ENCODE results near the gene ZNF546.
"Not testable (repeated sequence)": the region's sequence is repeated elsewhere in the genome, so short reads cannot be mapped to it uniquely, and the experiment has no call there.

Gene ZNF546

GRCh38 chr19:39996811-39997637, at the start of gene ZNF546:
TSS of gene ZNF546 (plus strand) at chr19:39997060. CDS start at chr19:39998327, 1,267 bp downstream.
- DNase-seq, result peak; percentile 87

DNA sequence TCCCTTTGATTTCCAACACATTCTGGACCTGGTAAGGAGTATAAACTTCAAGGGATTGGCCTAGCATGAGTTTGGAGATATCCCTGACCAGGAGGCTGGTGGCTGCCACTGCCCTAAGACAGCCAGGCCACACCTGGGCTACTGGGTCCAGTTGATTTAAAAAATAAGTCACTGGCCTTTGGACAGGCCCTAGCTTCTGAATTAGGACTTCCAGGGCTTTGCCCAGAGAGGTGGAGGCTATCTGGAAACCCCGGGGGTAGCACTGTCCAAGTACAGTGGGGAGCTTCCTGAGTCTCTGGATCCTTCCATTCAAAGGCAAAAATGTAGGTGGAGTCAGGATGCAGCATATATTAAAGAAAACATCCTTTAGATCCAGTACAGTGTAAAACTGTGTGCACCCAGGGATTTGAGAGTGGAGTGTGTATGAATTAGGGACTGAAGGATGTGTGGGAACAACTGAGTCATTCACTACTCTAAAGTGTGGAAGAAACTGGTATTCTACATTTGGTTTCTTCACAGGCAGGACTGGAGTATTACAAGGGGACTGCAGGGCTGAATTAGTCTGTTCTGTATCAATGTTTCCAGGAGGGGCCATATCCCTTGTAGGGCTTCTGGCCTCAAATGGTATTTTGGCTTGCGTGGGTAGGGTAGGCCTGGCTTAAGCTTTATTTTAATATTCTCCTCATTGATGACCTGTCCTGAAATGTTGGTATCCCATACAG, 47.7 kb upstream of the ZNF546 start:
- no peak for DNase-seq

DNA sequence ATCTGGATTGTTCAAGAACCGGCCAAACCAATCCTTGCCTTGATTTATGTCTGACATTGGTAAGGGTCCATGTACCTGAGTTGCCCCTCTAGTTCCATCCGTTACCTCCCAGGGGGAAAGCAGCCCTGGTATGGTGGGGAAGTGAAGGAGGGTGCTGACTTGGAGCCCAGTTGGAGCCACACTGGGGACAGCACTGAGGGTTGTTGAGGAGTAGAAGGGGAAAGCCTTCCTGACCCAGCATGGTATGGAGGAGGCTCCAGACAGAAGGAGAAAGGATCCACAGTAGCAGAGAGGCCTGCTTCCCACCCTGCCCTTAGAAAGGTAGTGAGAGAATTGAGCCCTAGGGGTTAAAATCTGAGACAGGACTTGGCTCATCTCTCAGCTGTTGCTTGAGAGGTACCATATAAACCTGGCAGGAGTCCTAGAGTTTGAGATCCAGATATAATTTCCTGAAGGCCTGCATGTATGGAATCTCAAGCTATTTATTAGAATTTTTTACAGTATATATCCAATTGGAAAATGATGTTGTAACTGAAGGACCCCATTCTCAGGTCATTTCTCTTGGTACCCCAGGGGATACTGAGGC, 45.7 kb upstream of the ZNF546 start:
- no peak for DNase-seq

DNA sequence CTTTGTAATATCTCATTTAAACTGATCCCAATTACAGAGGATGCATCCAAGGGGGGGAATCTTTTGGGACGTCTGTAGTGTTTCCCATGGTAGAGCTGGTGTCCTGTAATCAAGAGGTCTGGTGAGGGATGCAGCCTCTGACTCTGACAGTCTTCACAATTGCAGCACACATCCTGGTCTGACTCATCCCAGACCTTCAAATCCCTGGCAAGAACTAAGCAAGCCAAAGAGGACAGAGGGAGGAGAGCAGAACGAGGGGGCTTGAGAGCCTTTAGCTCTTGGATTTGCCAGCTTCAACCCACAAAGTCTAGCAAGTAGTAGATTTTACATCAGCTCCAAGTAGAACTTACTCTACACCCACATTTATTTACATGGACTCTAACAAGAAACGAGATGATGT, 45.2 kb upstream of the ZNF546 start:
- no peak for DNase-seq

DNA sequence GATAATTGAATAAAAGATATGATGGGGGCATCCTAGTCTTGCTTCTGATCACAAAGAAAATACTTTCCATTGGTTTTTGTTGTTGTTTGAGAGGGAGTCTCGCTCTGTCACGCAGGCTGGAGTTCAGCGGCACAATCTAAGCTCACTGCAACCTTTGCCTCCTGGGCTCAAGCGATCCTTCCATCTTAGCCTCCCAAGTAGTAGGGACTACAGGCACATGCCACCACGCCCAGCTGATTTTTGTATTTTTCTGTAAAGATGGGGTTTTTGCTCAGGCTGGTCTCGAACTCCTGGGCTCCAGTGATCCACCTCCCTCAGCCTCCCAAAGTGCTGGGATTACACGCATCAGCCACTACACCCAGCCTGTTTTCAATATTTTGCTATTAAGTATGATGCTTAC, 42.9 kb upstream of the ZNF546 start:
- DNase-seq, result no peak

DNA sequence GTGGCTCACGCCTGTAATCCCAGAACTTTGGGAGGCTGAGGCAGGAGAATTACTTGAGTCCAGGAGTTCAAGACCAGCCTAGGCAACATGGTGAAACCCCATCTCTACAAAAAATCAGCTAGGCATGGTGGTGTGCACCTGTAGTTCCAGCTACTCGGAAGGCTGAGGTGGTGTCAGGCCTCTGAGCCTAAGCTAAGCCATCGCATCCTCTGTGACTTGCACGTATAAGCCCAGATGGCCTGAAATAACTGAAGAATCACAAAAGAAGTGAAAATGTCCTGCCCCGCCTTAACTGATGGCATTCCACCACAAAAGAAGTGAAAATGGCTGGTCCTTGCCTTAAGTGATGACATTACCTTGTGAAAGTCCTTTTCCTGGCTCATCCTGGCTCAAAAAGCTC, 39.0 kb upstream of the ZNF546 start:
- not testable (repeated sequence) for DNase-seq

GRCh38 chr19:39958942-39959341, 37.9 kb upstream of the ZNF546 start:
- DNase-seq, result not testable (repeated sequence)

DNA sequence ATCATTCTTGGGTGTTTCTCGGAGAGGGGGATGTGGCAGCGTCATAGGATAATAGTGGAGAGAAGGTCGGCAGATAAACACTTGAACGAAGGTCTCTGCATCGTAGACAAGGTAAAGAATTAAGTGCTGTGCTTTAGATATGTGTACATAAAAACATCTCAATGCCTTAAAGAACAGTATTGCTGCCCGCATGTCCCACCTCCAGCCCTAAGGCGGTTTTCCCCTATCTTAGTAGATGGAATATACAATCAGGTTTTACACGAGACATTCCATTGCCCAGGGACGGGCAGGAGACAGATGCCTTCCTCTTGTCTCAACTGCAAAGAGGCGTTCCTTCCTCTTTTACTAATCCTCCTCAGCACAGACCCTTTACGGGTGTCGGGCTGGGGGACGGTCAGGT, 37.5 kb upstream of the ZNF546 start:
- DNase-seq, result not testable (repeated sequence)

DNA sequence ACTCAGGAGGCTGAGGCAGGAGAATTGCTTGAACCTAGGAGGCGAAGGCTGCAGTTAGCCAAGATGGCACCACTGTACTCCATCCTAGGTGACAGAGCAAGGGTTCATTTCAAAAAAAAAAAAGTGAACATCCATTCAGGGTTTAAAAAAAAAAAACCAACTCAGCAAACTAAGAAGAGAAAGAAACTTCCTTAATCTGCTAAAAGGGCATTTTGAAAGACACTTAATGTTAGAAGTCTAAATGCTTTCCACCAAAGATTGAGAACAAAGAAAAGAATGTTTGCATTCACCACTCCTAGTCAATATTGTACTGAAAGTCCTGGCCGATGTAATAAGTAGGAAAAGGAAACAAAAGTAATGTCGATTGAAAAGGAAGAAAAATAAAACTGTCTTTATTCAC, 33.0 kb upstream of the ZNF546 start:
- DNase-seq, result no peak

- DNase-seq, result no peak
These were observed 30.2 kb upstream of the ZNF546 start for GRCh38 chr19:39966617-39967016.

DNA sequence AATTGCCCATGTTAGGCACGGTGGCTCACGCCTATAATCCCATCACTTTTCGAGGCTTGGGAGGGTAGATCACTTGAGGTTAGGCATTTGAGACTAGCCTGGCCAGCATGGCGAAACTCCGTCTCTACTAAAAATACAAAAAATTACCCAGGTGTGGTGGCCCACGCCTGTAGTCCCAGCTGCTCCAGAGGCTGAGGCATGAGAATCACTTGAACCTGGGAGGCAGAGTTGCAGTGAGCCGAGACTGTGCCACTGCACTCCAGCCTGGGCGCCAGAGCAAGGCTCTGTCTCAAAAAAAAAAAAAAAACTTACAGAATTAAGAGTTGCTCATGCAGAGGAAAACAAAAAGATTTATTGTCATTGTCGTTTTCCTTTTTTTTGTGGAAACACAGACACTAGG, 29.3 kb upstream of the ZNF546 start:
- DNase-seq, result no peak

GRCh38 chr19:39968789-39969188, 28.1 kb upstream of the ZNF546 start:
- no peak for DNase-seq

DNA sequence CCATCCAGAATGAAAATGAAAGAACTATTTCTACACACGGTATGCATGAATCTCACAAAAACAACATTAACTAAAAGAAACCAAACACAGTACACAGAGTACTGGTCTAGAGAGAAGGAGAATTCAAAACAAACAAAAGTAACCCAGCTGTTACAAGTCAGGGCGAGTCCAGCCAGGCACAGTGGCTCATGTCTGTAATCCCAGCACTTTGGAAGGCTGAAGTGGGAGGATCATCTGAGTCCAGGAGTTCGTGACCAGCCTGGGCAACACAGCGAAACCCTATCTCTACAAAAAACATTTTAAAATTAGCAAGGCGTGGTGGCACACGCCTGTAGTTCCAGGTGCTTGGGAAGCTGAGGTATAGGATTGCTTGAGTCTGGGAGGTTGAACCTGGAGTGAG, 27.6 kb upstream of the ZNF546 start:
- no peak for DNase-seq

DNA sequence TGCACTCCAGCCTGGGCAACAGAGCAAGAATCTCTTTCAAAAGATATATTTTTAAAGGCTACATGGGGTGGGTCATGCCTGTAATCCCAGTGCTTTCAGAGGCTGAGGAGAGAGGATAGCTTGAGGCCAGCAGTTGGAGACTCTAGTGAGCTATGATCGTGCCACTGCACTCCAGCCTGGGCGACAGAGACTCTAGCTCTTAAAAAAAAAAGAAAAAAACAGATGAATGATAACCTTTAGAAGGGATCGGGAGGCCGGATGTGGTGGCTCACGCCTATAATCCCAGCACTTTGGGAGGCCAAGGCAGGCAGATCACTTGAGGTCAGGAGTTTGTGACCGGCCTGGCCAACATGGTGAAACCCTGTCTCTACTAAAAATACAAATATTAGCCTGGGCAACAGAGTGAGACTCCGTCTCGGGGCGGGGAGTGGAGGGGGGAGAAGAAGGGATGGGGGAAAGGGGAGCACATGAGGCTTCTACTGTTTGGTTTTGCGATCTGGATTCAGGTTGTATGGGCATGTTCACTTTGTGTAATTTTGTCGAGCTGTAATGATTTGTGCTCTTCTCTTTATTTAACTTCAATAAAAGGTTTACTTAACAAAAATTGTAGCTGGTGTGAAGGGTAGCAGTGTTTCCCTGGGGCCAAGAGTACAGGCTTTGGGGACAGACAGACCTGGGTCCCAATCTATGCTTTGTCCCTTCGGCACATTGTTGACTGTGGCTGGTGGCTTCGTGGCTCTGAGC, 27.0 kb upstream of the ZNF546 start:
- DNase-seq, result no peak

DNA sequence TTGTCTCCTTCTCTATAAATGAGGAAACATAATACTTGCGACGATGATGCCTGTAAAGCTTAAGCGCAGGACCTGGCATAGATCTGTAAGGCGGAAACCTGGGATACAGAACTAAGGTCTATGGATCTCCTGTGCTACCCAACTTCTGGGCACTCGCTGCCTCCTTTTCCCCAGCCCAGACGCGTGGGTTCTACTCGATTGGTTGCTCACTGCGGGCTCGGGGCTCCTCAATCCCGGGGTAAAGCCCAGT, 26.5 kb upstream of the ZNF546 start:
- no peak for DNase-seq

DNA sequence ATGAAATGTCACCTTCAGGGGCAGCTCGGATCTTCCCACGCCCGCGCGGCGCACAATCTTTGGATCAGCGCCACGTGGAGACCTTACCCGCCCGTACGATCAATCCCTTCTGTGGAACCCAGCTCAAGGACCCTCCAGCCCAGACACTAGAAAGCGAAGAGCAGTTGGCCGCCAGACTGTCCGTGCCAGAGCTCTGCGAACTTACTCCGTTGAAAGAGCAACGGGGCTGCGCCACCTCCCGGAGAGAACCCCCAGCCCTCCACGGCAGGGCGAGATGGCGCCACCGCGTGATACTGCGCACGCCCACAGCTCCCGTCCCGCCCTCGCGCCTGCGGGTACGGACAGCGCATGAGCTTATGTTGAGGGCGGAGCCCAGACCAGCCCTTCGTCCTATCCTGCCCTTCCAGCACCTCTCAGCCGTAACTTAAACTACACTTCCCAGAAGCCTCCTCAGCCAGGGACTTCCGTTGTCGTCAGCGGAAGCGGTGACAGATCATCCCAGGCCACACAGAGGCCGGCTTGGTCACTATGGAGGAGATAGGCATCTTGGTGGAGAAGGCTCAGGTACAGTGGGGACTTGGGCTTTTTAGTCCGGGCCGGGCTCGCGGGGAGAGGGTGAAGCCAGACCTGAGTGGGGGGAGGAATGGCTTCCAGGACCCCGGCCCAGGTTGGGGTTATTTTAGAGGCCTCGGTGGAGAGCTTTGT, 26.0 kb upstream of the ZNF546 start, which contains the start of gene PSMC4:
Gene PSMC4 (plus strand): TSS at position 491 of the 705 bp plus-strand sequence. CDS start 38 bp downstream, at position 529.
- DNase-seq, result peak; percentile 97

- no peak for DNase-seq
These were observed 25.4 kb upstream of the ZNF546 start for GRCh38 chr19:39971380-39972035.

GRCh38 chr19:39974377-39975155, 22.3 kb upstream of the ZNF546 start:
- DNase-seq, result no peak

GRCh38 chr19:39982883-39983282, 14.0 kb upstream of the ZNF546 start:
- DNase-seq, result no peak

DNA sequence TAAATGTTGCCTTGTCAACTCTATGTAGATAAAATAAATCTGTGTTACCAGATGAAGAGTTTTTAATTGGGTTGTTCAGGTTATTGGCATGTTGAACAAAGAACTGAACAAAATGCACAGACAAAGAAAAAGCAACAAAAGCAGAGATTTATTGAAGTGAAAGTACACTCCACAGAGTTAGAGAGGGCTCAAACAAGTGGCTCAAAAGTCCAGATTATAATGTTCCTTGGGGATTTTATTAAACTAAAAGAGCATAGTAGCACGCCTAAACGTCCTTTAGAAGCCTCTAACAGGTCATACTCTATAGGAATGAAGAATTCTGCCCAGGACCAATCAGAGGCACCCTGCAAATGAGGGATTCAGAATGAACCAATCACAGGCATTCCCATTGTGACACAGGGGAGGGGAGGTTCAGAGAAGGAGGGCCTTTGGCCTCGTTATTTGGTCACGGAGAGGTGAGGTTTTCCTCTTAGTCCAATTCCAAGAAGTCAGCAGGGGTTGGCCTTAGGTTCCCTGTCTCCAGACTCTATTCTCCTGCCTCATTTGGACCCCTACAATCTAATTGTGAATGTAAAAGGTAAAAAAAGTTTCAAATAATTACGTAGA, 13.1 kb upstream of the ZNF546 start:
- no peak for DNase-seq

GRCh38 chr19:39986643-39987042, 10.2 kb upstream of the ZNF546 start:
- no peak for DNase-seq
